MM.1S (cell line): ENCODE measurements around the gene SNX25.

ENCODE experiments used
- CTCF ChIP-seq: fragments of 300-600 bp; sonication (generic); IDR thresholded peaks from 2 replicates; pipeline ENCODE4 v1.5.1; 2016; ENCODE audit warnings: antibody characterized with exemption, low read length, mixed read lengths
- EZH2 ChIP-seq: fragments of 300-600 bp; sonication (generic); optimal IDR thresholded peaks from 2 replicates; pipeline ENCODE3; 2017; ENCODE audit warnings: low read depth, mild to moderate bottlenecking, antibody characterized with exemption, low read length, mixed read lengths

GRCh38 chr4:185293202-185293601 is 83.8 kb downstream of the SNX25 start:
- TF ChIP-seq CTCF, result no peak
- no peak for TF ChIP-seq EZH2
